Activated T-cell treated with anti-CD3 and anti-CD28 coated beads, Interleukin-2, amount 50 U/mL, for 4 hours (primary cell): ENCODE data around the gene SCG5. TPM values are rescaled to one million over a fixed set of nuclear protein-coding genes. Genes with fewer than 3 reads are reported as not detected.
"Not testable (repeated sequence)": the region's sequence is repeated elsewhere in the genome, so short reads cannot be mapped to it uniquely, and the experiment has no call there.

Source experiments
- ATAC-seq, 2 donors: fragments of 200-7000 bp; cut with Tn5 transposase; one replicate each; pipeline ENCODE4 v1.10.0; 2021
- DNase-seq: peaks from one replicate; pipeline ENCODE4 v3.0.0-alpha.2; 2020
- H3K27me3 Mint-ChIP-seq: one replicate; pipeline ENCODE4 v1.8.0; 2021; ENCODE audit warnings: low read depth, mixed read lengths
- H3K36me3 Mint-ChIP-seq: one replicate; pipeline ENCODE4 v1.8.0; 2022; ENCODE audit warnings: mixed read lengths; ENCODE audit not compliant: insufficient read depth
- H3K4me1 Mint-ChIP-seq: one replicate; pipeline ENCODE4 v1.8.0; 2021; ENCODE audit warnings: low read depth, mixed read lengths
- H3K4me3 Mint-ChIP-seq: one replicate; pipeline ENCODE4 v1.8.0; 2021; ENCODE audit warnings: mild to moderate bottlenecking, moderate library complexity, mixed read lengths
- H3K9me3 Mint-ChIP-seq: one replicate; pipeline ENCODE4 v1.8.0; 2021; ENCODE audit warnings: mixed read lengths
- total RNA-seq, 3 donors: library from RNA; stranded (reverse); gene quantifications; one replicate each; pipeline ENCODE4 v1.2.1, GENCODE V29; 2021

Gene SCG5, protein sequence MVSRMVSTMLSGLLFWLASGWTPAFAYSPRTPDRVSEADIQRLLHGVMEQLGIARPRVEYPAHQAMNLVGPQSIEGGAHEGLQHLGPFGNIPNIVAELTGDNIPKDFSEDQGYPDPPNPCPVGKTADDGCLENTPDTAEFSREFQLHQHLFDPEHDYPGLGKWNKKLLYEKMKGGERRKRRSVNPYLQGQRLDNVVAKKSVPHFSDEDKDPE
- total RNA-seq: under 1 TPM in 2 of 3 donors, not detected in 1; 0.30 to 0.42 TPM

DNA sequence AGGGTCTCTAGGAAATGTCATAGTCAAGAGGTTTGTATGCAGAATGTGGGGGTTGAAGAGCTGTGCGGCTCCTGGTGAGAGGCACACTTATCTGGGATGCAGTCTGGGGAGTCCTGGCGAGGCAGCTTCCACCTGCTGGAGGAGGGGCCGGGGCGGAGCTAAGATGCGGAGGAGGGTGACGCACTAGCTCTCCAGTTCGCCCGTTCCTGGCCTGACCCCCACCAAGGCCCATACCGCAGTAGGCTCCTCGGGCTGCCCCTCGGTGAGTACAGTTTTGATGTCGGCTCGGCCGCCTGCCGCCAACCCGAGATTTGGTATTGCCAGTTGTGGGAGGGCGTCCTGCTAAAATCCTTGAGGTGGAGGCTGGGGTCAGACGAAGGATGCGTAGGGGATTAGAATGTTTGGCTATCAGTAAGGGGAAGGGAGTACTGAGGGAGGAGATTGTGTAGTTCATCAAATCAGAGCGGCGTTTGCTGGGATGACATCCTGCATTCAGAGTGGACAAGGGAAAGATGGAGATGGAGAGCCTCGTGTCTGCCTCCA lies at the start of gene SCG5:
Gene SCG5, plus strand, starts transcription at position 194 of the 543 bp plus-strand sequence. CDS start 1,883 bp downstream, outside the sequence.
- Mint-ChIP-seq H3K27me3 (no peaks in the 10 kb centered on the region), H3K4me1 (no peaks in the 10 kb centered on the region), H3K4me3 (peak within 1 kb of the TSS; percentile 24), H3K36me3 (peaks cover 15% of the 10 kb centered on the region), H3K9me3 (no peaks in the 10 kb centered on the region)
- ATAC-seq: no peak
- DNase-seq: no peak

- H3K9me3 Mint-ChIP-seq, H3K4me1 Mint-ChIP-seq, DNase-seq, H3K27me3 Mint-ChIP-seq, H3K4me3 Mint-ChIP-seq, H3K36me3 Mint-ChIP-seq, ATAC-seq: not testable (repeated sequence)
Measured at GRCh38 chr15:32593151-32593550, 48.4 kb upstream of the SCG5 start, which contains the start of gene GOLGA8N. Gene GOLGA8N, plus strand, starts transcription at chr15:32593456.

DNA sequence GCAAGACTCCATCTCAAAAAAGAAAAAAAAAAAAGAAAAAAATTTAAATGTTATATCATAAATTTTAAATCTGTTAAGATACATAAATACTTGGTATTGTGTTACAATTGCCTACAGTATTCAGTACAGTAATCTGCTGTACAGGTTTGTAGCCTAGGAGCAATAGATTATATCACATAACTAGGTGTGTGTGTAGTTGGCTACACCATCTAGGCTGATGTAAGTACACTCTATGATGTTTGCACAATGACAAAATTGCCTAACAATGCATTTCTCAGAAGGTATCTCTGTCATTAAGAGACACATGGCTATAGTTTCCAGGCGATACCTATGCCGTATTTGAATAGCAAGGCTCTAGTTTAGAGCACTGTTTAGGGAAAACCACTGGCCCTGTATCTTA lies 32.0 kb upstream of the SCG5 start:
- H3K4me1 Mint-ChIP-seq, H3K9me3 Mint-ChIP-seq, DNase-seq, H3K27me3 Mint-ChIP-seq, H3K4me3 Mint-ChIP-seq, ATAC-seq, H3K36me3 Mint-ChIP-seq: not testable (repeated sequence)

DNA sequence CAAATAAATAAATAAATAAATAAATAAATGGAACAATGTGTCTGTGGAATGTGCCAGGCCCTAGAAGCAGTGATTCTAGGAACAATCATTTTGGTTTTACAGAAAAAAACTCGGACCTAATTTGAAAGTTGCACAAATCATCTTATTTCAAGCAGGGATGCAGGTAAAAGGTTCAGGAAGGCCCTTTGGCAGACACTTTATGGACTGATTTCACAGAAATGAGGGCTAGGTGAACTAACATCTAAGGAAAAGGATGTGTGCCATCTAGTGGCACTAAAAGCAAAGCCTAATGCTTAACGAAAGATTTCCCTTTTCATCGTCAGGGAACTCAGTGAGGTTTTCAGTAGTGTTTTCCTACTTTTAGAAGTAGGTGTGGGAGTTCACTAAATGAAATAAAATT lies 30.8 kb upstream of the SCG5 start:
- DNase-seq, ATAC-seq, H3K4me3 Mint-ChIP-seq: not testable (repeated sequence)

GRCh38 chr15:32614712-32615050 lies 26.8 kb upstream of the SCG5 start:
- peaks cover 13% of the 10 kb centered on the region for H3K4me1 Mint-ChIP-seq
- not testable (repeated sequence) for DNase-seq, H3K36me3 Mint-ChIP-seq, H3K27me3 Mint-ChIP-seq, H3K9me3 Mint-ChIP-seq
- peak overlapping the region; percentile 98 for H3K4me3 Mint-ChIP-seq
- ATAC-seq: peak; percentile 21 to 23

More for the DNA sequence above, 30.8 kb upstream of the SCG5 start:
- not testable (repeated sequence) for H3K36me3 Mint-ChIP-seq, H3K27me3 Mint-ChIP-seq, H3K9me3 Mint-ChIP-seq, H3K4me1 Mint-ChIP-seq

DNA sequence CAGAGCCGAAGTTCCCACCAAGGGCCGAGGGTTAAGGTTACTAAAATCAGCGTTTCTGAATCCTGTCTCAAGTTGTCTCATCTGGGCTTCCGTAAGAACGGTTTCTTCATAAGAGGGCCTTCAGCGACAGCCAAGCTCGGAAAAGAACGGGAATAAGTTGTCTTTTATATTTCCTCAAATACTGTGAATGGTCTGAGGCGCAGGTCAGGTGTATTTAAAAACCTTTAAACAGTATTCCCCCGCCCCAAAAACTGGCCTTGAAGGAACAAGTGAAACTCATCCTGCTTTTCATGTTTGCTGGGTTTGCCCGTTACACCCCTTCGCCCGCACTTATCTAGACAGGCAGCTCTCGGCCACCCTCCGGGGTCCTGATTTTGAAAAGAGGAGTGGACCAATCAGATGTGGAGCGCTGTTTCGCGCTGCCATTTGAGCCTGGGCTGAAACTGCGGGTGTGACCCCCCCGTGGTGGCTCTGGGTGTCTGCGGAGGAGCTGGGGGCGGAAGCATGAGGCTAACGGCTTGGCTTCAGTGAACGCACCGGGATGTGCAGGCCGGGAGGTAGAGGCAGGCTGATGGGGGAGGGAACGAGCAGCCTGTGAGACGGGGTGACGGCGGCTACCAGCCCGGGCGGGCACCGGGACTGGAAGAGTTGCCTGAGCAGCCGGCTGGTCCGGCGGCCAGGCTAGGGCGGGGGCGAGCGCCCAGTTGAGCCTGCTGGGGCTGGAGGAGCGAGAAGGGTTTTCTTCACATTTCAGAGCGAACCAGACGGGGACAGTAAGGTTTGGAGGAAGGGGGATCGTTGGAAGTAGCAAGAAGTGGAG lies 26.2 kb upstream of the SCG5 start, which contains the start of gene ARHGAP11A:
Gene ARHGAP11A, plus strand, starts transcription at position 454 of the 820 bp plus-strand sequence. CDS start 708 bp downstream, outside the sequence.
- peak; percentile 72 for DNase-seq
- H3K4me3 Mint-ChIP-seq: peak within 1 kb of the TSS; percentile 98
- not testable (repeated sequence) for H3K27me3 Mint-ChIP-seq, H3K9me3 Mint-ChIP-seq, H3K36me3 Mint-ChIP-seq
- peak; percentile 89 for ATAC-seq
- H3K4me1 Mint-ChIP-seq: peaks cover 13% of the 10 kb centered on the region

DNA sequence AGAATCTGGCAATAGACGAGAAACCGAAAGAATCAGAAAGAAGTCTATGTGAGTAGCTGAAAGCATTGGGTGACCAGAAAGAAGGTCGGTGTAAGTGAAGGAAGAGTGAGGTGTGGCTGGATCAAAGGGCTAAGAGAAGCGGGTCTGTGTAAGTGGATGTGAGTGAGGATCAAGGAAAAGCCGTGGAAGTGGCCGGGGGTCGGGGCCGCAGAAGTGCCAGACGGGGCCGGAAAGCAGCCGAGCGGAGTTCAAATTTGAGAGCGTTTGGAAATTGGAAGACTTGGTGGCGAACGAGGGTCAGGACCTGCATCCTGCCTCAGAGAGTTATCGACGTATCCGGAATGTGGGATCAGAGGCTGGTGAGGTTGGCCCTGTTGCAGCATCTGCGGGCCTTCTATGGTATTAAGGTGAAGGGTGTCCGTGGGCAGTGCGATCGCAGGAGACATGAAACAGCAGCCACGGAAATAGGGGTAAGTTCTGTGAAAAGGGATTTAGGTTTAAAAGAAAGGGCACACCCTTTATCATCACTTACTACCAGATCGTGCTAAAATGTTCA lies 25.6 kb upstream of the SCG5 start:
- H3K27me3 Mint-ChIP-seq: not testable (repeated sequence)
- Mint-ChIP-seq H3K4me3 (peak overlapping the region; percentile 98), H3K4me1 (peaks cover 13% of the 10 kb centered on the region)

DNA sequence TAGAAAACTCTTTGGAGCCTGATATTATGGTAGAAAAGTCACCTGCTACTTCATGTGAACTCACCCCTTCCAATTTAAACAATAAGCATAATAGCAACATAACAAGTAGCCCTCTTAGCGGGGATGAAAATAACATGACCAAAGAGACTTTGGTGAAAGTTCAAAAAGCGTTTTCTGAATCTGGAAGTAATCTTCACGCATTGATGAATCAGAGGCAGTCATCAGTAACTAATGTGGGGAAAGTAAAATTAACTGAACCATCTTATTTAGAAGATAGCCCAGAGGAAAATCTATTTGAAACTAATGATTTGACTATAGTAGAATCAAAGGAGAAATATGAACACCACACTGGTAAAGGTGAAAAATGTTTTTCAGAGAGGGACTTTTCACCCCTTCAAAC lies 5.1 kb upstream of the SCG5 start:
- no peak overlapping the region for H3K4me3 Mint-ChIP-seq
- DNase-seq (no peak), ATAC-seq (no peak)
- no peaks in the 10 kb centered on the region for H3K27me3 Mint-ChIP-seq
- no peaks in the 10 kb centered on the region for H3K9me3 Mint-ChIP-seq
- no peaks in the 10 kb centered on the region for H3K4me1 Mint-ChIP-seq
- H3K36me3 Mint-ChIP-seq: peaks cover 26% of the 10 kb centered on the region

More for the DNA sequence above, 25.6 kb upstream of the SCG5 start:
- not testable (repeated sequence) for DNase-seq, H3K36me3 Mint-ChIP-seq, H3K9me3 Mint-ChIP-seq
- ATAC-seq: peak; percentile 30 to 38

DNA sequence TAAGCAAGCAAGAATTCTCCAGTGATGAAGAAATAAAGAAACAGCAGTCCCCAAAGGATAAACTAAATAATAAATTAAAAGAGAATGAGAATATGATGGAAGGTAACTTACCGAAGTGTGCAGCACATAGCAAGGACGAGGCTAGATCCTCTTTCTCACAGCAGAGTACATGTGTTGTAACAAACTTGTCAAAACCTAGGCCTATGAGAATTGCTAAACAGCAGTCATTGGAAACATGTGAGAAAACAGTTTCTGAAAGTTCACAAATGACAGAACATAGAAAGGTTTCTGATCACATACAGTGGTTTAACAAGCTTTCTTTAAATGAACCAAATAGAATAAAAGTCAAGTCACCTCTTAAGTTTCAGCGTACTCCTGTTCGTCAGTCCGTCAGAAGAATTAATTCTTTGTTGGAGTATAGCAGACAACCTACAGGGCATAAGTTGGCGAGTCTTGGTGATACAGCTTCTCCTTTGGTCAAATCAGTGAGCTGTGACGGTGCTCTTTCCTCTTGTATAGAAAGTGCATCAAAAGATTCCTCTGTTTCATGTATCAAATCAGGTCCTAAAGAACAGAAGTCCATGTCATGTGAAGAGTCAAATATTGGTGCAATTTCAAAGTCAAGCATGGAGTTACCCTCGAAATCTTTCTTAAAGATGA lies 4.5 kb upstream of the SCG5 start:
- peaks cover 26% of the 10 kb centered on the region for H3K36me3 Mint-ChIP-seq
- ATAC-seq: no peak
- no peak for DNase-seq

DNA sequence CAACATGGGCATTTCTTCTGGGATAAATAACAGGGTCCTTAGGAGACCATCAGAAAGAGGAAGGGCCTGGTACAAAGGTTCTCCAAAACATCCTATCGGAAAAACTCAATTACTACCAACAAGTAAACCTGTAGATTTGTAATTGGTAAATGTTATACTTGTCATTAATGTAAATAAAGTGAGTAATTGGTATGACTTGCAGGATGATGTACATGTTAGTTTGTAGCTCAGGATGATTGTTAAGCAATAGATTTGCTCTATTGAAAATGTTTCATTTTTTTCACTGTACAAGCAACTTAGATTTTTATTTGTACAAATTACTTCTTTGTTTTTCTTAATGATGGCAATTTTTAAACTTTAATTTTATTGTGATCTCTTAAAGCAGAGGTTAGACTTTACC lies 3.8 kb upstream of the SCG5 start:
- H3K36me3 Mint-ChIP-seq: peaks cover 26% of the 10 kb centered on the region

More for the DNA sequence above, 4.5 kb upstream of the SCG5 start:
- Mint-ChIP-seq H3K27me3 (no peaks in the 10 kb centered on the region), H3K4me3 (no peak overlapping the region), H3K9me3 (no peaks in the 10 kb centered on the region), H3K4me1 (no peaks in the 10 kb centered on the region)

DNA sequence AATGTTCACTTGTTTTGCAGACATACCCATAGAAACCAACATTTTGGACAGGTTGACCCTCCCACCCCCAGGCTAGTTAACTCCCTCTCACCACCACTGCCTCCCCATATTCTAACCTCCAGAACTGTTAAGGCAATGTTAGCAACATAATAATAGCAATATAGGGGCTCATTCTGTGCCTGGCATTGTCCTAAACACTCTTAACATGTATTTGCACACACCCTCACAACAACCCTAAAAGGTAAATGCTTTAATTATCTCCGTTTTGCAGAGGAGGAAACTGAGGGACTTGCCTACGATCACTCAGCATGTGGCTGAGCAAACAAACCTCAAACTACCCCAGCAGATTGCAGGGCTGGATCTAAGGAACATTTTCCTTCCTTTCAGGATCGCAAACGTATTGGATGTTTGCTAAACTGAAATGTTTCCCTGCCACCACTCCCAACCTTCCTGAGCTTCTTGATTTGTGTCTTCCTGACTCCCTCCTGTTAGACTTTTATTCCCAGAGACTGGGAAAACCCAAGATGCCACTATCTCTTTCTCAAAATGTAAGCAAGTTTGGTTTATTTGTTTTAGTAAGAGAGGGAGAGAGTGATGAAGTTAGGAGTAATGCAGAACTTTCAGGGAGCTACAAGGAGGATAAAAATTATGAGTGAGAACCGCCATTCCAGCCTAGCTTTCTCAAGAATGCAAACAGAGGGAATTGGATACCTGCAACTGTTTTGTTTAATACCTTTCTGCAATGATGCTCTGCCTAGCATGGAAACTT lies 1.3 kb downstream of the SCG5 start:
- H3K4me1 Mint-ChIP-seq: no peaks in the 10 kb centered on the region
- peaks cover 3% of the 10 kb centered on the region for H3K36me3 Mint-ChIP-seq
- no peak for DNase-seq
- H3K4me3 Mint-ChIP-seq: no peak overlapping the region
- H3K9me3 Mint-ChIP-seq: no peaks in the 10 kb centered on the region
- no peak for ATAC-seq
- H3K27me3 Mint-ChIP-seq: no peaks in the 10 kb centered on the region

More for the DNA sequence above, 3.8 kb upstream of the SCG5 start:
- Mint-ChIP-seq H3K27me3 (no peaks in the 10 kb centered on the region), H3K4me3 (no peak overlapping the region), H3K9me3 (no peaks in the 10 kb centered on the region), H3K4me1 (no peaks in the 10 kb centered on the region)
- ATAC-seq (no peak), DNase-seq (no peak)

DNA sequence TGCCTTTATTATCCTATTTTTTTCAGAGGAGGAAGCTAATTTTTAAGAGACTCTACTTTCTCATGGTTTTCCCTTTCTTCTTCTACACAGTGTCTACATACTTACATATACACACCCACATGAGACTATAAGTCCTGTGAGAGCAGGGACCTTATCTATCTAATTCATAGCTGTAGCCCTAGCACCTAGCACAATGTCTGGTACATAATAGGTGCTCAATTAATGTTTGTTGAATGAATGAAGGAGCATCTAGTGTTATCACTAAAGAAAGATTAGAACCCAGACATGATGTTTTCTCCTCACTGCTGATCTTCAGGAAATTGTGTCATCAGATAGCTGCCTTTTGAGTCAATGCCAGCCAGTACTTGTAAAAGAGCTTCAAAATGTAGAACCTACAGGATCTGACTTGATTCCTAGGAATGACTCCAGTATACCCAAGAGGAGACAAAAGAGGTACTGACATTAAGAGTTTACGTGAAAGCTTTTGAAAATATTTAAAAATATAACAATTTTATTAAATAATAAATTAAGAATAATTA lies 2.5 kb downstream of the SCG5 start:
- H3K27me3 Mint-ChIP-seq: no peaks in the 10 kb centered on the region
- H3K36me3 Mint-ChIP-seq: peaks cover 3% of the 10 kb centered on the region
- ATAC-seq (no peak), DNase-seq (no peak)
- H3K4me3 Mint-ChIP-seq: no peak overlapping the region
- H3K9me3 Mint-ChIP-seq: no peaks in the 10 kb centered on the region
- H3K4me1 Mint-ChIP-seq: no peaks in the 10 kb centered on the region

DNA sequence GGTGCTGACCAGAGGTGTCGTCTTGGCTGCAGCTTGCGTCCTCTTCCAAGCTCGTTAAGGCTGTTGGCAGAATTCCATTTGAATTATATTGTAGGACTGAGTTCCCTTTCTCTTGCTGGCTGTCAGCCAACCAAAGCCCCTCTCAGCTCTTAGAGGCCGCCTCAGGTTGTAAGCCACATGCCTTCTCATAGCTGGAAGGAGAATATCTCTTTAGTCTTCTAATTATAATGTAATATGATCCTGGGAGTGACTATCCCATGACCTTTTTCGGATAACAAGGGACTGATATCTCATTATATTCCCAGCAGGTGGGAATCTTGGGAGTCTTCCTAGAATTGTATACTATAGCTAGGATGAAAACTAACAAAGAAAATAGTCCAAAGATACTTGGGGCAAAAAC lies 4.8 kb downstream of the SCG5 start:
- H3K9me3 Mint-ChIP-seq: no peaks in the 10 kb centered on the region
- no peak overlapping the region for H3K4me3 Mint-ChIP-seq
- DNase-seq (no peak), ATAC-seq (no peak)
- no peaks in the 10 kb centered on the region for H3K27me3 Mint-ChIP-seq
- no peaks in the 10 kb centered on the region for H3K36me3 Mint-ChIP-seq
- H3K4me1 Mint-ChIP-seq: no peaks in the 10 kb centered on the region
